ENCODE measurements around the gene KCNH4.
A peak's percentile ranks its signal among the peaks of the same experiment; 100 is the strongest.

The KCNH4 gene

GRCh38 chr17:42113293-42114069, 67.5 kb downstream of the KCNH4 start:
- DNase-seq (ENCODE audit: low read depth): no peak
- TF ChIP-seq, protein P1, sequence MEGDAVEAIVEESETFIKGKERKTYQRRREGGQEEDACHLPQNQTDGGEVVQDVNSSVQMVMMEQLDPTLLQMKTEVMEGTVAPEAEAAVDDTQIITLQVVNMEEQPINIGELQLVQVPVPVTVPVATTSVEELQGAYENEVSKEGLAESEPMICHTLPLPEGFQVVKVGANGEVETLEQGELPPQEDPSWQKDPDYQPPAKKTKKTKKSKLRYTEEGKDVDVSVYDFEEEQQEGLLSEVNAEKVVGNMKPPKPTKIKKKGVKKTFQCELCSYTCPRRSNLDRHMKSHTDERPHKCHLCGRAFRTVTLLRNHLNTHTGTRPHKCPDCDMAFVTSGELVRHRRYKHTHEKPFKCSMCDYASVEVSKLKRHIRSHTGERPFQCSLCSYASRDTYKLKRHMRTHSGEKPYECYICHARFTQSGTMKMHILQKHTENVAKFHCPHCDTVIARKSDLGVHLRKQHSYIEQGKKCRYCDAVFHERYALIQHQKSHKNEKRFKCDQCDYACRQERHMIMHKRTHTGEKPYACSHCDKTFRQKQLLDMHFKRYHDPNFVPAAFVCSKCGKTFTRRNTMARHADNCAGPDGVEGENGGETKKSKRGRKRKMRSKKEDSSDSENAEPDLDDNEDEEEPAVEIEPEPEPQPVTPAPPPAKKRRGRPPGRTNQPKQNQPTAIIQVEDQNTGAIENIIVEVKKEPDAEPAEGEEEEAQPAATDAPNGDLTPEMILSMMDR (IDR thresholded peaks at IDR 0.05; ENCODE audit: insufficient read depth, low read depth, low read length, missing control alignments): no peak
- H3K4me3 ChIP-seq (ENCODE audit: low read length): no peak overlapping the region

DNA sequence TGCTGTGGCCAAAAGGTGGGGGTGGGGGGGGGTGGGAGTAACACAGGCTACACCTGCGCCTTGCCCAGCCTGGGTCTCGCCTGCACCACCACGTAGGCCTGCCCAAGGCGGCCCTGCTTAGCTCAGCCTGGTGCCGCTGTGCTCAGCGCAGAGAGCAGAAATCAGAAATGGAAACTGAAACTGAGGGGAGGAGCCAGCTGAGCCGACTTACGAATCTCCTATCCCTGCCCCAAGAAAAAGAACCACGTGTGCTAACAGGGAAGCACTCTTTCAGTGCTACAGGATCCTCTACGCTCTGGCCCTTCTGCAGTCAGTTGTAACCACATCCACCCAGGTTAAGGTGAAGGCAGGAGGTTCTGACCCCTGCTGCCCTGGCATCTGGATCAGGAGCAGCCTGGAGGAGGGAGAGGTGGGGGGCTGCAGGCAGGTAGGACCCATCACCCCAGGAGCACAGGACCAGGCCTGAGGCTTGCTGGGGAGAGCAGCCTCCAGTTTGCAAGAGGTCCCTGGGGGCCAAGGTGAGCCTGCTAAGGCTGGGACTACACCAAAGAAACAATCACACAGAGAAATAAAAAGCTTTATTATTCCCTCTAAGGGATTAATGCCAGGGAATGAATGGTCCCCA, 68.3 kb downstream of the KCNH4 start, which contains the start of gene DHX58:
Gene DHX58 (minus strand): TSS at position 163 of the 625 bp plus-strand sequence. CDS start 822 bp downstream, outside the sequence.
- DNase-seq (ENCODE audit: low read depth): peak; percentile 87
- TF ChIP-seq, protein P1 (IDR thresholded peaks at IDR 0.05; ENCODE audit: insufficient read depth, low read depth, low read length, missing control alignments): no peak
- H3K4me3 ChIP-seq (ENCODE audit: low read length): peak within 1 kb of the TSS; percentile 56

DNA sequence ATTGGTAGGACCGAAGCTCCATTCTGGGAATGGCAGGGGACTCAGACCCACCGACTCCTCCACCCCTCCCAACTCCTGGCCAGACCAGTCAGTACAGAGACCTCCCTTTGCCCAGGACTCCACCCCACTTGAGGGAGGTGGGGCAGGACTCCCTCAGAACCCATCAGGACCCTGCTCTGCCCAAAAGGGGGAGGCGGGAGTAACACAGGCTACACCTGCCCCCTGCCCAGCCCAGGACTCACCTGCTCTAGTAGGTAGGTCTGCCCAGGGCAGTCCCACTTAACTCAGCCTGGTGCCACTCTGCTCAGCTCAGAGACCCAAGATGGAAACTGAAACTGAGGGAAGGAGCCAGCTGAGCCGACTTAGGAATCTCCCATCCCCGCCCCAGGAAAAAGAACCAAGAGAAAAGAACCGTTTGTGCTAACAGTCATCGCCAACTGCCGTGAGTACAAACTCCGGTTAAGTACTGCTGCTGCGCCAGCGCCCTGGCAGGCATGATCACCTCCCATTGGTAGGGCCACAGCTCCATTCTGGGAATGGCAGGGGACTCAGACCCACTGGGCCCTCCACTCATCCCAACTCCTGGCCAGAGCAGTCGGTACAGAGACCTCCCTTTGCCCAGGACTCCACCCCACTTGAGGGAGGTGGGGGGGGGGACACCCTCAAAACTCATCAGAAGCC, 68.9 kb downstream of the KCNH4 start:
- peak; percentile 52 for DNase-seq (ENCODE audit: low read depth)
- H3K4me3 ChIP-seq (ENCODE audit: low read length): peak overlapping the region; percentile 56
- TF ChIP-seq, protein P1 (IDR thresholded peaks at IDR 0.05; ENCODE audit: insufficient read depth, low read depth, low read length, missing control alignments): no peak

- DNase-seq (ENCODE audit: low read depth): no peak
- no peak overlapping the region for H3K4me3 ChIP-seq (ENCODE audit: low read length)
- TF ChIP-seq, protein P1 (IDR thresholded peaks at IDR 0.05; ENCODE audit: insufficient read depth, low read depth, low read length, missing control alignments): no peak
Observed at GRCh38 chr17:42111265-42111636, 69.7 kb downstream of the KCNH4 start.

- no peak overlapping the region for H3K4me3 ChIP-seq (ENCODE audit: low read length)
- DNase-seq (ENCODE audit: low read depth): no peak
- TF ChIP-seq, protein P1 (IDR thresholded peaks at IDR 0.05; ENCODE audit: insufficient read depth, low read depth, low read length, missing control alignments): no peak
Observed at GRCh38 chr17:42110301-42111264, 70.4 kb downstream of the KCNH4 start.

DNA sequence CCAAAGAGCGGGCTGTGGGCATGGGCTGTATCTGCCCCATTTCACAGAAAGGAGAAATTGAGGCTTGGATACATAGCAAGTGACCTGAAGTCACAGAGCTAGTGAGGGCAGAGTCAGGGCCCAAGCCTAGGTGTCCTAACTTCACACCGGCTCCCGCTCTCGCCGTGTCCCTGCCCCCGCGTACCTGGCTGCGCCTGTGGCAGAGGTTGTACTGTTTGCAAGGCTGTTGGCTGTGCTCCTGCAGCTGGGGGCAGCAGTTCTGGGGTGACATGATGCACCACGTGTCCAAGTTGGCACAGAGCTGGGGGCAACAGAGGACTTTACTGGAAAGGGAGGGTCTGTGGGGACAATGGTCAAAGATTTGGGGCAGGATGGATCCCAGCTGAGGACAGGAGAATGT, 71.9 kb downstream of the KCNH4 start:
- no peak overlapping the region for H3K4me3 ChIP-seq (ENCODE audit: low read length)
- DNase-seq (ENCODE audit: low read depth): no peak
- TF ChIP-seq, protein P1 (IDR thresholded peaks at IDR 0.05; ENCODE audit: insufficient read depth, low read depth, low read length, missing control alignments): no peak
